NT2/D1 (cell line): Measurements from ENCODE around the gene SCRT2.

ENCODE experiments used
- DNase-seq: peaks from one replicate; pipeline ENCODE4 v3.0.0-alpha.2; 2011; ENCODE audit warnings: low read depth, low spot score
- H3K27me3 ChIP-seq: 2 replicates; pipeline ENCODE4 v1.6.0; 2011; ENCODE audit warnings: mild to moderate bottlenecking; ENCODE audit not compliant: insufficient read length, insufficient read depth
- H3K36me3 ChIP-seq: 2 replicates; pipeline ENCODE4 v1.6.1; 2011; ENCODE audit warnings: mild to moderate bottlenecking, low read length, mixed read lengths; ENCODE audit not compliant: insufficient read depth, insufficient read length
- H3K4me1 ChIP-seq: 2 replicates; pipeline ENCODE4 v1.5.1; 2011; ENCODE audit not compliant: insufficient read depth, insufficient read length
- H3K4me3 ChIP-seq: 2 replicates; pipeline ENCODE4 v1.5.1; 2011; ENCODE audit warnings: low read depth; ENCODE audit not compliant: insufficient read length
- H3K9ac ChIP-seq: 2 replicates; pipeline ENCODE4 v1.6.0; 2011; ENCODE audit warnings: low read depth; ENCODE audit not compliant: insufficient read length
- H3K9me3 ChIP-seq: 2 replicates; pipeline ENCODE4 v1.5.1; 2011; ENCODE audit warnings: mild to moderate bottlenecking, low read length; ENCODE audit not compliant: insufficient read depth
- SUZ12 ChIP-seq: IDR thresholded peaks from 2 replicates; pipeline ENCODE4 v1.6.1; 2011; ENCODE audit not compliant: insufficient read length, insufficient read depth; ENCODE audit errors: extremely low read depth
- YY1 ChIP-seq: IDR thresholded peaks from 2 replicates; pipeline ENCODE4 v1.6.1; 2011; ENCODE audit not compliant: insufficient read length, insufficient read depth
- ZNF274 ChIP-seq: IDR thresholded peaks from 2 replicates; pipeline ENCODE4 v1.6.1; 2011; ENCODE audit warnings: mild to moderate bottlenecking, low read depth, low read length

SCRT2 gene

GRCh38 chr20:708956-709355 is 33.4 kb upstream of the SCRT2 start:
- no peak overlapping the region for H3K9ac ChIP-seq
- no peak overlapping the region for H3K4me3 ChIP-seq
- H3K4me1 ChIP-seq = peaks cover 2% of the 10 kb centered on the region
- TF ChIP-seq YY1 (no peak), ZNF274 (no peak), SUZ12 (no peak)
- H3K9me3 ChIP-seq = peaks cover 19% of the 10 kb centered on the region
- H3K27me3 ChIP-seq = peaks cover 16% of the 10 kb centered on the region
- no peak for DNase-seq
- no peaks in the 10 kb centered on the region for H3K36me3 ChIP-seq

DNA sequence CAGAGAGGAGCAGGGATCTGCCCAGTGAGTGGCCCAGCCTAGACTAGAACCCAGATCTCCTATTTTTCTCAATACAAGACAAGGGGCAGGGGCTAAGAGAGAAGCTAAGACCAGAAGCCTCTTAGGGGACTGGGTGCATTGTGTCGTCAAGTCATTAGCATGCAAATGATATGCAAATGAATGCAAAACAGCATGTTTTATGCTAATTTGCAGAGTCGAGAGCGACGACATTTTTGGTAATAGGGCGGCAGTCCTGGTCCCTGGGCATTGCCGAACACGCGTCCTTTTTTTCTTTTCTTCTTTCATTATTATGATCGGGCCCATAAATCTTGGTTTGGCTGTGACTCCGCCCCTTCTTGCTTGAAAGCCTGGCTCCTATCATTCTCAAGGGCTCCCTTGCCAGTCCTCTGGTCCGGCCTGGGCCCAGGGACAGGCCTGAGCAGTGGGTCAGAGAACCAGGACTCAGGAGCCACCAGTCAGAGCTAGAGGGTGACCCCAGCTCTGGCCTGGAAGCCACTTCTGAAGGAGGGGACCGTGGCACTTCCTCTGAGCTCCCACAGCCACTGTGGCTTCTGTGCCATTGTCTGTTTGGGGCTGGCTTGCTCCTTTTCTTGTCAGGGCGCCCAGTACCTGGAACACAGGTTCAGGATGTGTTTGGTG is 32.0 kb upstream of the SCRT2 start:
- no peak for DNase-seq
- TF ChIP-seq SUZ12 = no peak
- TF ChIP-seq YY1 = no peak
- no peak for TF ChIP-seq ZNF274
- Histone ChIP-seq H3K9me3 (peaks cover 15% of the 10 kb centered on the region; the same call in 1 of the 2 replicates), H3K4me3 (no peak overlapping the region), H3K4me1 (peaks cover 2% of the 10 kb centered on the region), H3K36me3 (no peaks in the 10 kb centered on the region), H3K9ac (no peak overlapping the region), H3K27me3 (peaks cover 16% of the 10 kb centered on the region)

- Histone ChIP-seq H3K9ac (no peak overlapping the region), H3K4me1 (peaks cover 2% of the 10 kb centered on the region), H3K4me3 (no peak overlapping the region), H3K9me3 (peaks cover 15% of the 10 kb centered on the region; the same call in 1 of the 2 replicates), H3K36me3 (no peaks in the 10 kb centered on the region), H3K27me3 (peaks cover 16% of the 10 kb centered on the region)
- DNase-seq = no peak
- TF ChIP-seq SUZ12 = no peak
- TF ChIP-seq YY1 = no peak
- no peak for TF ChIP-seq ZNF274
These were observed 30.8 kb upstream of the SCRT2 start for GRCh38 chr20:706366-706885.

DNA sequence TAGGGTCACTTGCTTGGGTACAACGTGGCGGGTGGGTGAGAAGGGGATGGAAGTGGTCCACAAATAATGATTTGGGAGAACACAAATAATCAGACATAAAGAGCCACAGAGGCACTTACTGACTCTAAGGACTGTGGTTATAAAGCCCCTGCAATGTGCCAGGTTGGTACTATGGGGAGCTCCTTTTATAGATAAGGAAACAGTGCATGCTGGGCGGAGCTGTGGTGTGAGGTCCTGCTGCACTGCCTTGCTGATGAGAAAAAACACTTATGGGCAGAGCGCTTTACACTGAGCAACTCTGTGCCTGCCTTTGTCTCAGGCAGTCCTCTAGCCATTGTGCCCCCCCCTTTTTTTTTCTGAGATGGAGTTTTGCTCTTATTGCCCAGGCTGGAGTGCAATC is 29.1 kb upstream of the SCRT2 start:
- DNase-seq = no peak
- Histone ChIP-seq H3K9ac (no peak overlapping the region), H3K4me3 (no peak overlapping the region), H3K36me3 (no peaks in the 10 kb centered on the region), H3K27me3 (peaks cover 15% of the 10 kb centered on the region), H3K9me3 (peaks cover 15% of the 10 kb centered on the region; the same call in 1 of the 2 replicates), H3K4me1 (peaks cover 6% of the 10 kb centered on the region)
- TF ChIP-seq SUZ12 (no peak), ZNF274 (no peak), YY1 (no peak)

- no peak for DNase-seq
- TF ChIP-seq SUZ12 (no peak), YY1 (no peak), ZNF274 (no peak)
- Histone ChIP-seq H3K4me3 (no peak overlapping the region), H3K27me3 (peaks cover 2% of the 10 kb centered on the region), H3K9ac (no peak overlapping the region), H3K36me3 (no peaks in the 10 kb centered on the region), H3K4me1 (peaks cover 9% of the 10 kb centered on the region), H3K9me3 (peaks cover 4% of the 10 kb centered on the region; the same call in 1 of the 2 replicates)
These were observed 27.8 kb upstream of the SCRT2 start for GRCh38 chr20:703426-703825.

GRCh38 chr20:703006-703405 is 27.4 kb upstream of the SCRT2 start:
- Histone ChIP-seq H3K9me3 (peaks cover under 1% of the 10 kb centered on the region; the same call in 1 of the 2 replicates), H3K27me3 (no peaks in the 10 kb centered on the region), H3K36me3 (no peaks in the 10 kb centered on the region), H3K4me1 (peaks cover 9% of the 10 kb centered on the region), H3K9ac (no peak overlapping the region), H3K4me3 (no peak overlapping the region)
- DNase-seq = no peak
- TF ChIP-seq YY1 = no peak
- TF ChIP-seq ZNF274 = no peak
- no peak for TF ChIP-seq SUZ12

GRCh38 chr20:701401-702129 is 26.0 kb upstream of the SCRT2 start:
- TF ChIP-seq SUZ12 = no peak
- TF ChIP-seq YY1 = no peak
- no peak for TF ChIP-seq ZNF274
- no peaks in the 10 kb centered on the region for H3K27me3 ChIP-seq
- H3K4me3 ChIP-seq = no peak overlapping the region

More at GRCh38 chr20:701401-702129, 26.0 kb upstream of the SCRT2 start:
- Histone ChIP-seq H3K36me3 (no peaks in the 10 kb centered on the region), H3K4me1 (peaks cover 9% of the 10 kb centered on the region), H3K9ac (no peak overlapping the region), H3K9me3 (no peaks in the 10 kb centered on the region)
- DNase-seq = no peak
